Measurements from ENCODE around the gene WDR59.
"Not testable (repeated sequence)": the region's sequence is repeated elsewhere in the genome, so short reads cannot be mapped to it uniquely, and the experiment has no call there.

Gene WDR59, protein sequence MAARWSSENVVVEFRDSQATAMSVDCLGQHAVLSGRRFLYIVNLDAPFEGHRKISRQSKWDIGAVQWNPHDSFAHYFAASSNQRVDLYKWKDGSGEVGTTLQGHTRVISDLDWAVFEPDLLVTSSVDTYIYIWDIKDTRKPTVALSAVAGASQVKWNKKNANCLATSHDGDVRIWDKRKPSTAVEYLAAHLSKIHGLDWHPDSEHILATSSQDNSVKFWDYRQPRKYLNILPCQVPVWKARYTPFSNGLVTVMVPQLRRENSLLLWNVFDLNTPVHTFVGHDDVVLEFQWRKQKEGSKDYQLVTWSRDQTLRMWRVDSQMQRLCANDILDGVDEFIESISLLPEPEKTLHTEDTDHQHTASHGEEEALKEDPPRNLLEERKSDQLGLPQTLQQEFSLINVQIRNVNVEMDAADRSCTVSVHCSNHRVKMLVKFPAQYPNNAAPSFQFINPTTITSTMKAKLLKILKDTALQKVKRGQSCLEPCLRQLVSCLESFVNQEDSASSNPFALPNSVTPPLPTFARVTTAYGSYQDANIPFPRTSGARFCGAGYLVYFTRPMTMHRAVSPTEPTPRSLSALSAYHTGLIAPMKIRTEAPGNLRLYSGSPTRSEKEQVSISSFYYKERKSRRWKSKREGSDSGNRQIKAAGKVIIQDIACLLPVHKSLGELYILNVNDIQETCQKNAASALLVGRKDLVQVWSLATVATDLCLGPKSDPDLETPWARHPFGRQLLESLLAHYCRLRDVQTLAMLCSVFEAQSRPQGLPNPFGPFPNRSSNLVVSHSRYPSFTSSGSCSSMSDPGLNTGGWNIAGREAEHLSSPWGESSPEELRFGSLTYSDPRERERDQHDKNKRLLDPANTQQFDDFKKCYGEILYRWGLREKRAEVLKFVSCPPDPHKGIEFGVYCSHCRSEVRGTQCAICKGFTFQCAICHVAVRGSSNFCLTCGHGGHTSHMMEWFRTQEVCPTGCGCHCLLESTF

DNA sequence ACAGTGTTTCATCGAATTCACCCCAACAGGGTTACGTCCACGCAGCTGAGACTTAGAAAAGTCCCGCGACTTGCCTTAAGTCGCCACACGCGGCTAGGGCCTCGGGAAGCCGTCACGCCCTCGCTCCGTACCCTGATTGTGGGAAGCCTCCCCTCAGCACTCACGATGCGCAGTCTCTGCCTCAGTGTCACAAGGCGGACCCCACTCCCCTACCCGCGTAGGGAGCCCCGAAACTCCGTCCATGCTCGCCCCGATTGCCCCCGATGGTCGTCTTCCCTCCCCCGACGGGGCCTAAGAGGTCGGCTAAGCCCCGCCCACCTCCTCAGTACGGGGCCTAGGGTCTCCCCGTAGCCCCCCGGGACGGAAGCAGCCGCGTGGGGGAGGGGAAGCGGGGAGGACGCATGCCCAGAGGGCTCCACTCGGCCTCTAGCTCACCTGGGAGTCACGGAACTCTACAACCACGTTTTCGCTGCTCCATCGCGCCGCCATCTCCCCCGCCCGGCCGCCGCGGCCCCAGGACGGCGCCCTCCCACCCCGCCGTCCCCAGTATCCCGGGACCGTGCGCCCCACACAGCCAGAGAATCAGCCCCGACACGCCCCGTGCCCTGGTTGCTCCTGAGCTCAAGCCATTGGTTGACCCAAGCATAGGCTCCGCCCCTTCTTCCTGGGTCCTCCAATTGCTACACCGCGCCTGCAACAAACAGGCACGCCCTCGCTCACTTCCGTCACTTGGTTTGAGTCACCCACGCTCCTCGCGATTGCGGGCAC, at the start of gene WDR59:
Gene WDR59, minus strand, starts transcription at position 595 of the 768 bp plus-strand sequence. Its CDS starts 106 bp downstream, at position 489.
- peak; percentile 98 for DNase-seq

DNA sequence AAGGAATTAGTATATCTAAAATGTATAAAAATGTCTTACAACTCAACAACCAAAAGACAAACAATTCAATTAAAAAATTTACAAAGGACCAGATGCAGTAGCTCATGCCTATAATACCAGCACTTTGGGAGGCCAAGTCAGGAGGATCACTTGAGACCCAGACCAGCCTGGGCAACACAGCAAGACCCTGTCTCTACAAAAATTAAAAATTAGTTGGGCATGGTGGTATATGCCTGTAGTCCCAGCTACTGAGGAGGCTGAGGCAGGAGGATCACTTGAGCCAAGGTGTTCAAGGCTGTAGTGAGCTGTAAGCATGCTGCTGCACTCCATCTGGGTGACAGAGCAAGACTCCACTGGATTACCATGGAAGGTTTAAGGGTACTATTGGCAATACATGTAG, 47.7 kb upstream of the WDR59 start:
- no peak for DNase-seq

DNA sequence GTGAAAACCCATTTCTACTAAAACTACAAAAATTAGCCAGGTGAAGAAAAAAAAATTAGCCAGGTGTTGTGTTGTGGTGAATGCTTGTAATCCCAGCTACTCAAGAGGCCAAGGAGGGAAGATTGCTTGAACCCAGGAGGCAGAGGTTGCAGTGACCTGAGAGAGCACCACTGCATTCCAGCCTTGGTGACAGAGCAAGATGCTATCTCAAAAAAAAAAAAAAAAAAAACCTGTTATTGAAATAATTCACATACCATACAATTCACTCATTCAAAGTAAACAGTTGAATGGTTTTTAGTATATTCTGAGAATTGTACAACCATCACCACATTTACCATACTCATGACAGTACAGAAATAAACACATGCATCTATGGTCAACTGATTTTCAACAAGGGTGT, 44.9 kb upstream of the WDR59 start:
- DNase-seq = no peak

DNA sequence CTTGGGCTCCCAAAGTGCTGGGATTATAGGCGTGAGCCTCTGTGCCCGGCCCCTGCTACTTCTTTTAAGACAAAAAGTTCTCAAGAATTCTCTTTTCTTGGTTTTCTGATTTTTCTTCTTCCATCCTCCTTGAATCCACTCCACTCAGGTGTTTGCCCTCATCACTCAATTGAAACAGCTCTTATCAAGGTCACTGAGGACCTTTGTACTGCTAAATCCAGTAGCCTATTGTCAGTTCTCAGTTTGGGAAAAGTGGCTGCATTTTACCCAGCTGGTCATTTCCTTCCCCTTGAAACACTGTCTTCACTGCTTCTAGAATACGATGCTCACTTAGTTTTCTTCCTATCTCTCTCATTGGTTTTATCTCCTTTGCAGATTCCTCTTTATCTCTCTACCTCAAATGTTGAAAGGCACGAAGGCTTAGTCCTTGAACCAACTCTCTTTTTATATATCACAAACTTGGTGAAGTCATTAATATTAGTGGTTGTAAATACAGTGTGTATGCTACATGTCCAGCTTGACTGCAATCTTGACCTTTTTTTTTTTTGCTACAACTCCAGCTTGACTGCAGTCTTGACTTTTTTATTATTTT, 43.7 kb upstream of the WDR59 start:
- DNase-seq = no peak

DNA sequence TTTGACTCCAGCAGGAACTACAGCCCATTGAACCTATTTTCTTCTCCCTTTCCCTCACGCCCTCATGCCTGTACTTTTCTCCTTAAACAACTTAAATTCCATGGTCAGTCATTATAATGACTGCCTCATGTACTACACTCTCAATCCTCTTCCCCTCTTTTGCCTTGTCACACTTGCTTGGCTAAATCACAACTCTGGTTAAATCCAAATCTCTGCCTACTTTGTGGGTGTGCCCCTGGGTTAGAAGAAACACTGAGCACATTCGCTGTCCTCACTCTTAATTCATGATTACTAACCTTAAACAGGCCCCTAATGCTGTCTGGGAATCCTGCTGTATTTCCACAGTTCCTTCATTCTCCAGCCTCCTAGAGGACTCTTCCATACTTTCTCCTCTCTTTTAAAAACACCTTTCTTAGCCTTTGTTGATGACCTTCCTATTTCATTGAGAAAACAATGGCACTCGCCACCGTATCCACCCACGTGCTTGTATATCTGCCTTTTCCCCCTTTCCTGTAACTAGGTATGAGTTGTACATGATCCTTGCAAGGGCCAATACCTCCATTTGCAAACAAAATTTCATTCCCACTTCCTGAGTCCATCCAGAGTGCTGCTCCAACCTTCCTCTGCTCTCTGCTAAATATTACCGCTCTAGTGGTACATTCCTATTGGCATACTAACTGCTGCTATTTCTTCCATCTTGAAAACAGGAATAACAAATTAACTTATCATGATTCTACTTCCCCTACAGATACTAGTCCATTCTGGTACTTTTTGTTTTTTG, 42.8 kb upstream of the WDR59 start:
- no peak for DNase-seq

DNA sequence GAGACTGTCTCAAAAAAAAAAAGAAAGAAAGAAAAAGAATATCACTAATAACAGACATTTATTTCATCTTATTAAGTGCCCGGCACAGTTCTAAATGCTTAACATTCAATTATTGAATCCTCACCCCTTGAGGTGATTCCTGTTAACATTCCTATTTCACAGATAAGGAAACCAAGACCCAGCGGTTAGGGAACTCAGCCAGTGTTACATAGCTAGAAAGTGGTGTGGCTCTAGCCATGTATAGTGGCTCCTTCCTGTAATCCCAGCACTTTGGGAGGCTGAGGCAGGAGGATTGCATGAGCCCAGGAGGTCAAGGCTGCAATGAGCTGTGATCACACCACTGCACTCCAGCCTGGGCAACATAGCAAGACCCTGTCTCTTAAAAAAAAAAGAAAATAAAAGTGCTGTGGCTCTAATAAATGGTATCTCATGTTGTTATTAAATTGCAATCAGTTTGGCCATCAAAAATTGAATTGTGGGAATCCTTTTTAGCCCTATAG, 42.0 kb upstream of the WDR59 start:
- no peak for DNase-seq

DNA sequence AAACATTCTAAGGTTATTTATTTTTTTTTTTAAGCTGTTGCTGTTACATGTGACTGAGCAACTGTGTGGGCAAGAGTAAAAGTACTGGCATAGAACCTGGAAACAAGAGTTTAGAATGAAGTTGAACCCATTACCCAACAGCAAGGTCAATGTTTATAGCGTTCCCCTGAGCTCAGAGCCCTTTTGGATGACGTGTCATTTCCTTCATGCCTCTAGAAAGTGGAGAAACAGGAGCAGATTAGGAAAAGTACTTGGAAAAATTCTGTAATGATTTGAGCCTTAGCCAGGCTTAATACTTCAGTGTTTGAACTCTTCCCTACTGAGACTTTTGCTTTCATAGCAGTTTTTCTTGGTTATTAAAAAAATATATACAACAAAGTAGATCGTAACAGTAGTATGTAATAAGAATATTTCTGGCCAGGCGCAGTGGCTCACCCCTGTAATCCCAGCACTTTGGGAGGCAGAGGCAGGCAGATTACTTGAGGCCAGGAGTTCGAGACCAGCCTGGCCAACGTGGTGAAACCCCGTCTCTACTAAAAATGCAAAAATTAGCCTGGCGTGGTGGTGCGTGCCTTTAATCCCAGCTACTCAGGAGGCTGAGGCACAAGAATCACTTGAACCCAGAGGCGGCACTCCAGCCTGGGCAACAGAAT, 41.4 kb upstream of the WDR59 start:
- not testable (repeated sequence) for DNase-seq

DNA sequence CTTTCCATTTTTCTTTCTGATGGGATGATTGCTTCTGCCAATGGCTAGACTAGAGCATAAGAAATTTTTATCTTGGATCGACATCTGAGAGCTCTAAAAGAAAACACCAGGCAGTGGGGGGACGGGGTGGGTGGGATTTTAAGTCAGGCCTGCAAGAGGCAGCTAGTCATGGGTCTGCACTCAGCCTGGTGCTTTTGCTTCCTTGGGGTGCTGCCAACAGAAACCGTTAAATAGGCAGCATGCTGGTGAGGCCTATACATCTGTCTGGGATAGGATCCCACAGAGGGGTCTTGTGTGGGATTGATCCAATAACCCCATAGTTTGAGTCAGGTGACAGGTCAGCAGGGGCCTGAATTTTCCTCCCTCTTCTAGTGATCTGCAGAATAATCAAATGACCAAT, 40.8 kb upstream of the WDR59 start:
- no peak for DNase-seq

DNA sequence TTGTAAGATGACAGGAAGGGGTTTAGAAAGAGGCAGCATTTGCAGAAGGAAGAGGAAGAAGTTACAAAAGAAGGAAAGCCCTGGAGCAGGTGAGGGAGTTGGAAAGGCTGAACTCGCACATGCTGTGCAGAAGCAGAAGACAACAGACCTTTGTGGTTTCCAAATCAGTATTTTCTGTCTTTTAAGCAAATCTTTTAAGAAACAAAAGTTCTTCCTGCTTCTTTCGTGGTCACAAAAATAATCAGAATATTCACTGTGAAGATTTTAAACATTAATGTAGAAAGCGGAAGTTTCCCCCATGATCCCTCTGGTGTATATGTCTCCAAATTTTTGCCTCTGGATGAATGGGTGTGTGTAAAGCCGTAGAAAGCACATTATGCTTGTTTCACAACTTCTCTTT, 39.7 kb upstream of the WDR59 start:
- no peak for DNase-seq

DNA sequence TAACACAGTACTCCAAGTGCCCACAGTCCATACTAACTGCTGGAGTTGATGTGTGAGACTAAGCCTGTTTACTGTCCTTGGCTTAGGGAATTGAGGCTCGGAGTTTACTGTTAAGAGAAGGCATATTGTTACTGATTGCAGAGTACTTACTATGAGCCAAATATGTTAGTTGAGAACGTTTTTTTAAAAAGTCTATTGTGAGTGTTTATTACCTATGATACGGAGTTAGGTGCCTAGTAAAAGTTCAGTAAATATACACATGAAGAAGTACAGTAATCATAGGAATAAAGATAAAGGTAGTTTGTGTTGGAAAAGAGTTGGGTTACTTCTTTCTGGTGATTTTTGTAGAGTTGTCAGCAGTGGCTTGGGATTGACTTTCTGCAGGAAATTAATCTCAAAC, 39.3 kb upstream of the WDR59 start:
- no peak for DNase-seq

DNA sequence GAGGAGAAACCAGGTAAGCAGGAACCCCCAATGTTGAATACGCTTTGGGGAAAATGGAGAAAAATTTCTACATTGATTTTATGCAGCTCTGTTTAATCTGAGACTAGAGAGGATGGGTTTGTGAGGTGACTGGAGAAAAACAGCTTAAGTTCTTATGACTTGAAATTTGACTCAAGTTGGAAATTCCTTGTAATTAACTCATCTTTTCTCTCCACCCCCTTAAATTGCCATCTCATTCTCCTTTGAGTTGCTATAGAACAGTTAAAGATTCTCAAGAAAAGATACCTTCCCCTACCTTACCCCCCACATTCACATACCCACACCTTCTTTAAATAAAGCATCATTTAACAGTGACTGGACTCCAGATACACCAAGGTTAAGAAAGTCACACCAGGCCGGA, 38.1 kb upstream of the WDR59 start:
- DNase-seq = no peak

DNA sequence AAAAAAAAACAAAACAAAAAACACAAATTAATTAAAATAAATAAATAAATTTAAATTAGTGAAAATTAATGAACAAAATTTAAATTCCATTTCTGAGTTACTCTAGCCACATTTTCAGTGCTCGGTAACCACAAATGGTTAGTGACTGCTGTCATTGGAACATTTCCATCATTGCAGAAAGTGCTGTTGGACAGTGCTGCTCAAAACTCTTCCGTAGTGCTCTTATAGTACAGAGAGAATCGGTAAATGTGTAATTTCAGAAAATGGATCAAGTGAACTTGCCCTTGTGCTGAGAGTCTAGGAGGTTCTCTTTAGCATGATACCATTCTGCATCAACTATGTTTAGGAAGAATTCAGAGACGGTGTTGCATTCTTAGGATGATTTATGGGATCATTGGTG, 37.6 kb upstream of the WDR59 start:
- no peak for DNase-seq

DNA sequence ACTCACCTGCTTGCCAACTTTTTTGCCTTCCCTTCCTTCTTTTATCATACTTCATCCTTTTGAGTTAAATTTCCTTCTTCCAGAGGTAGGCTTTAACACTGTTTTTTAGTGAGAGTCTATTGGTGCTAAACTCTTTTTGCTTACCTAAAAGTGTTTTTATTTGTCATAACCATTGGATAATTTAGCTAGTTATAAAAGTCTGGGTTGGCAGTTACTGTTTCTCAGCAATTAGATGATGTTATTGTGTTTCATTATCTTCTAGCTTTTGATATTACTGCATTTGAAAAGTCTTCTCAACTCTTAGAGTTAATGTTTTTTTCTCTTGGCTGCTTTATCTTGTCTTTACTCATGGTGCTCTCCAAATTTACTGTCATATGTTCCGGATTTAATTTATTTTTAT, 36.5 kb upstream of the WDR59 start:
- DNase-seq = no peak

DNA sequence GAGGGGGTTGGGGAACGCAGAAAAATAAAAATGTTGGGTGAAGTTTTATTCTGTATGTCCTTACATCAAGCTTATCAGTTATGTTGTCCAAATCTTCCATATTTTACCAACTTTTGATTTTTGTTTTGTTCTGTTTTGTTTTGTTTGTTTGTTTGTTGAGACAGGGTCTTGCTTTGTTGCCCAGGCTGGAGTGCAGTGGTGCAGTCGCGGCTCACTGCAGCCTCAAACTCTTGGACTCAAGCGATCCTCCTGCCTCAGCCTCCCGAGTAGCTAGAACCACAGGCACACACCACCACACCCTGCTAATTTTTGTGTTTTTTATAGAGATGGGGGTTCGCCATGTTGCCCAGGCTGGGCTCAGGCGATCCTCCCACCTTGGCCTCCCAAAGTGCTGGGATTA, 34.7 kb upstream of the WDR59 start:
- DNase-seq = no peak

DNA sequence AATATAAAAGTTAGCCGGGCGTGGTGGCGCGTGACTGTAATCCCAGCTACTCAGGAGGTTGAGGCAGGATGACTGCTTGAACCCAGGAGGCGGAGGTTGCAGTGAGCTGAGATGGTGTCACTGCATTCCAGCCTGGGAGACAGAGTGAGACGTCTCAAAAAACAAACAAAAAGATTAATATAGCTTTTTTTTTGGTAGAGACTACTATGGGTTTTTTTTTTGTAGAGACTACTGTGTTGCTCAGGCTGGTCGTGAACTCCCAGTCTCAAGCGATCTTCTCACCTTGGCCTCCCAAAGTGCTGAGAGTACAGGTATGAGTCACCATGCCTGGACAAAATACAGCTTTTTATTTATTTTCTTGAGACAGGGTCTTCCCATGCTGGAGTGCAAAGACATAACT, 34.1 kb upstream of the WDR59 start:
- no peak for DNase-seq

DNA sequence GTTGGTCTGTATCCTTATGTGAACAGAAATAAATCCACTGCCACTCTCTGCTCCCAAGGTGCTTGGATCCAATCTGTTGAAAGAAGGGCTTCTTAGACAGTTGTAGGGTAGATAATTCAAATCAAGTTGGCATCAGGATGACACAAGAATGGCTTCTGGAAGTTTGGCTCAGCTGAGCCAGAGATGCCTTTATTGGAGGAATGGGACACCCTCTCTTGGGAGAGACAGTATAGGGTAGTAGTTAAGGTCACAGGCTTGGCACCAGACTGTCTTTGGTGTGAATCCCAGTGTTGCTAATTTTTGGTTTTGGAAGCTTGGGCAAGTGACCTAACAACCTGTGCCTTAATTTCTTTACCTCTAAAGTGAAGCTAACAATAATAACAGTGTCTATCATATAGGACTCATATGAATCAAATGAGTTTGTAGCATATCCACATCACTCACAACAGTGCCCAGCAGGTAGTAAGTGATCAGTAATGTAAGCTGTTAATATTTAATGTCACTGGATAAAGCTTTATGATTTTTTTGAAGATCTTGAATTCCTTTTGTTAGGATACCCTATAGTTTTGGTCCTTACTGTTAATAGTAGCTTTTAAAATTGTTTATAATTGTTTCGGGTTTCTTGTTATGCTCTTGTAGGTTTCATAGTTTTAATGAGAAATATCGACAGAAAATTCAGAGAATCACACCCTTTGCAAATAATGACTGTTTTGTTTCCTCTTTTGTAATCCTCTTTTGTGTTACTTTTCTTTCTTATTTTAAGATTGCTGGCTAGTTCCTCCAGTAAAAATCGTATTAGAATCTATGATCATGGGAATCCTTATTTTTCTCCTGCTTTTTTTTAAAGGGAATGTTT, 33.0 kb upstream of the WDR59 start:
- no peak for DNase-seq

DNA sequence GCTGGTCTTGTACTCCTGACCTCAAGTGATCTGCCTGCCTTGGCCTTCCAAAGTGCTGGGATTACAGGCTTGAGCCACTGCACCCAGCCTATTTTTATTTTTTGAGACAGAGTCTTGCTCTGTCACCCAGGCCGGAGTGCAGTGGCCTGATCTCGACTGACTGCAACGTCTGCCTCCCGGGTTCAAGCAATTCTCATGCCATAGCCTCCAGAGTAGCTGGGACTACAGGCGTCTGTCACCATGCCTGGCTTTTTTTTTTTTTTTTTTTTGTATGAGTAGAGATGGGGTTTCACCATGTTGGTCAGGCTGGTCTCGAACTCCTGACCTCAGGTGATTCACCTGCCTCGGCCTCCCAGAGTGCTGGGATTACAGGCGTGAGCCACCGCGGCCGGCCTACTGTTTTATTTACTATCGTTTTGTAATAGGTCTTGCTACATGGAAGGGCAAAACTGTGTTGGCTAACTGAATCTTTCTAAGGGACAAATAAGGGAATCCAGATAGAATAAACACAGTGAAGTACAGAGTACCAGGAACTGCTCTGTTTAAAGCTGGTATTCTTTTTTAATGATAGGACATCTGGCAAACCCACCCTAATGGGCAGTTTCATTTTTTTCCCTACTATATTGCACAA, 31.6 kb upstream of the WDR59 start:
- DNase-seq = not testable (repeated sequence)

DNA sequence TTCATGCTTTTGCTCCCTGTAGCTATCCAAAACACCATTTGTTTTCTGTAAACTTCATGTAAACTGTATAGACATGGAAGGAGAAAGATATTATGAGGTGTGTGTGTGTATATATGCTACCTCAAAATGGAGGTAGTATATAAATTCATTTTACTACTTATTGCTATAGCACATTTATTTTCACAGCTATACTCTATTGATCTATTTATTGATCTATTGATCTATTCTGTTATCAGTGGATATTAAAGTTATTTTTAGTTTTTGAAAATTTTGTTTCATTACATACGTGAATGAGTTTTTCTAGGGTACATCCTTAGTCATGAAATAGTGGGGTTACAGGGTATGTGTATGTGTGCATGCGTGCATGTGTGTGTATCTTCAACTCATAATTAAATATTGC, 29.4 kb upstream of the WDR59 start:
- no peak for DNase-seq

DNA sequence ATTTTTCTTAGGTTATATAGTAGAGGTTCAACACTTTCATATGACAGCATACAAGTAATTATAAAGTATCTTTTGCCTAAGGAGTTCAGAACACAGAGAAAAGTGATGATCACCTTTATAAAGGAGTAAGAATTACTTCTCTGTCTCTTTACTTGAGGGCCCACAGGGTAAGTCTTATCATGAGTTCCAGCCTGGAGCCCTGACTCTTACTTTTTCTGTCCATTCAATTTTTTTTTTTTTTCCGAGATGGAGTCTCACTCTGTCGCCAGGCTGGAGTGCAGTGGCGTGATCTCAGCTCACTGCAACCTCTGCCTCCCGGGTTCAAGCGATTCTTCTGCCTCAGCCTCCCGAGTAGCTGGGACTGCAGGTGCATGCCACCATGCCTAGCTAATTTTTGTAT, 28.2 kb upstream of the WDR59 start:
- DNase-seq = not testable (repeated sequence)

All from cerebellar nuclear complex (tissue), 1 donor.